HL-60 (cell line): ENCODE results near the gene ABAT.

ENCODE experiments used
- POLR2AphosphoS5 ChIP-seq: IDR thresholded peaks from 2 replicates; pipeline ENCODE4 v1.6.1; 2012; ENCODE audit warnings: low read depth
- TF ChIP-seq, protein P1 (sequence below): IDR thresholded peaks from one replicate; pipeline ENCODE4 v1.5.1; 2011; ENCODE audit warnings: low read length, control low read depth, inconsistent platforms; ENCODE audit not compliant: insufficient read depth
- TF ChIP-seq, protein P2 (sequence below): IDR thresholded peaks from 2 replicates; pipeline ENCODE4 v1.6.1; 2012; ENCODE audit warnings: low read depth; ENCODE audit not compliant: insufficient replicate concordance

DNA sequence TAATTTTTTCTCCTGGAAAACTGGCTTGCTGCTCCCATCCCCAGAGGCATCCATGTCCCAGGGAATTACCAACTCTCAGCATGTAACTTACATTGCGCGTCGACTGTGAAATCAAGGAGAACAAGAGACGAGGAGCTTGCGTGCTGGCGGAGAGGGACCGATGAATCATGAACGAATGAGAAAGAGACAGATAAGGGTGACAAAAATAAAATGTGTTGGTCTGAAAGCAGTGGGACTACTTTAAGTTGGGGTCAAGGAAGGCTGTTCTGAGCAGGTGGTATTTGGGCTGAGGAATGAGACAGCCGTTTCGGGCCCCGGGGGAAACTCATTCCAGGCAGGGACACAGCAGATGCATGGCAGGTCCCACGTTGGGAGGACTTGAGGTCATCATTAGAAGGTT lies 22.5 kb downstream of the ABAT start:
- TF ChIP-seq, protein P1, sequence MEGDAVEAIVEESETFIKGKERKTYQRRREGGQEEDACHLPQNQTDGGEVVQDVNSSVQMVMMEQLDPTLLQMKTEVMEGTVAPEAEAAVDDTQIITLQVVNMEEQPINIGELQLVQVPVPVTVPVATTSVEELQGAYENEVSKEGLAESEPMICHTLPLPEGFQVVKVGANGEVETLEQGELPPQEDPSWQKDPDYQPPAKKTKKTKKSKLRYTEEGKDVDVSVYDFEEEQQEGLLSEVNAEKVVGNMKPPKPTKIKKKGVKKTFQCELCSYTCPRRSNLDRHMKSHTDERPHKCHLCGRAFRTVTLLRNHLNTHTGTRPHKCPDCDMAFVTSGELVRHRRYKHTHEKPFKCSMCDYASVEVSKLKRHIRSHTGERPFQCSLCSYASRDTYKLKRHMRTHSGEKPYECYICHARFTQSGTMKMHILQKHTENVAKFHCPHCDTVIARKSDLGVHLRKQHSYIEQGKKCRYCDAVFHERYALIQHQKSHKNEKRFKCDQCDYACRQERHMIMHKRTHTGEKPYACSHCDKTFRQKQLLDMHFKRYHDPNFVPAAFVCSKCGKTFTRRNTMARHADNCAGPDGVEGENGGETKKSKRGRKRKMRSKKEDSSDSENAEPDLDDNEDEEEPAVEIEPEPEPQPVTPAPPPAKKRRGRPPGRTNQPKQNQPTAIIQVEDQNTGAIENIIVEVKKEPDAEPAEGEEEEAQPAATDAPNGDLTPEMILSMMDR: no peak
- no peak for TF ChIP-seq POLR2AphosphoS5
- TF ChIP-seq, protein P2, sequence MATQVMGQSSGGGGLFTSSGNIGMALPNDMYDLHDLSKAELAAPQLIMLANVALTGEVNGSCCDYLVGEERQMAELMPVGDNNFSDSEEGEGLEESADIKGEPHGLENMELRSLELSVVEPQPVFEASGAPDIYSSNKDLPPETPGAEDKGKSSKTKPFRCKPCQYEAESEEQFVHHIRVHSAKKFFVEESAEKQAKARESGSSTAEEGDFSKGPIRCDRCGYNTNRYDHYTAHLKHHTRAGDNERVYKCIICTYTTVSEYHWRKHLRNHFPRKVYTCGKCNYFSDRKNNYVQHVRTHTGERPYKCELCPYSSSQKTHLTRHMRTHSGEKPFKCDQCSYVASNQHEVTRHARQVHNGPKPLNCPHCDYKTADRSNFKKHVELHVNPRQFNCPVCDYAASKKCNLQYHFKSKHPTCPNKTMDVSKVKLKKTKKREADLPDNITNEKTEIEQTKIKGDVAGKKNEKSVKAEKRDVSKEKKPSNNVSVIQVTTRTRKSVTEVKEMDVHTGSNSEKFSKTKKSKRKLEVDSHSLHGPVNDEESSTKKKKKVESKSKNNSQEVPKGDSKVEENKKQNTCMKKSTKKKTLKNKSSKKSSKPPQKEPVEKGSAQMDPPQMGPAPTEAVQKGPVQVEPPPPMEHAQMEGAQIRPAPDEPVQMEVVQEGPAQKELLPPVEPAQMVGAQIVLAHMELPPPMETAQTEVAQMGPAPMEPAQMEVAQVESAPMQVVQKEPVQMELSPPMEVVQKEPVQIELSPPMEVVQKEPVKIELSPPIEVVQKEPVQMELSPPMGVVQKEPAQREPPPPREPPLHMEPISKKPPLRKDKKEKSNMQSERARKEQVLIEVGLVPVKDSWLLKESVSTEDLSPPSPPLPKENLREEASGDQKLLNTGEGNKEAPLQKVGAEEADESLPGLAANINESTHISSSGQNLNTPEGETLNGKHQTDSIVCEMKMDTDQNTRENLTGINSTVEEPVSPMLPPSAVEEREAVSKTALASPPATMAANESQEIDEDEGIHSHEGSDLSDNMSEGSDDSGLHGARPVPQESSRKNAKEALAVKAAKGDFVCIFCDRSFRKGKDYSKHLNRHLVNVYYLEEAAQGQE: no peak
